Esophagus muscularis mucosa (tissue), 4 donors: ENCODE data around the gene HNRNPA2B1. TPM values are rescaled to one million over a fixed set of nuclear protein-coding genes. Genes with fewer than 3 reads are reported as not detected.

Experiments used
- DNase-seq: peaks from one replicate; pipeline ENCODE4 v3.0.0-alpha.2; 2017; ENCODE audit errors: extremely low spot score
- H3K27ac ChIP-seq, 4 donors: fragments of 200-600 bp; sonication (generic); replicated peaks in 1 of 4; 1 replicate in 3 of 4; 2 replicates in 1 of 4; pipeline ENCODE4 v1.5.1; 2016 to 2019; ENCODE audit warnings: mild to moderate bottlenecking in 1 of 4
- H3K27me3 ChIP-seq, 4 donors: fragments of 200-600 bp; sonication (generic); one replicate each; pipeline versions ENCODE4 v1.5.1 to v1.6.0; 2016 to 2019
- H3K36me3 ChIP-seq, 4 donors: fragments of 200-600 bp; sonication (generic); one replicate each; pipeline ENCODE4 v1.5.1; 2016 to 2019
- H3K4me1 ChIP-seq, 4 donors: fragments of 200-600 bp; sonication (generic); one replicate each; pipeline ENCODE4 v1.5.1; 2016 to 2019
- H3K4me3 ChIP-seq, 4 donors: fragments of 200-600 bp; sonication (generic); 1 replicate in 2 of 4; 2 replicates in 2 of 4; pipeline ENCODE4 v1.5.1; 2016 to 2019; ENCODE audit warnings: mild to moderate bottlenecking in 4 of 4, moderate library complexity in 1 of 4
- H3K9me3 ChIP-seq, 4 donors: fragments of 200-600 bp; sonication (generic); 1 replicate in 3 of 4; 2 replicates in 1 of 4; pipeline ENCODE4 v1.5.1; 2016 to 2019
- EP300 ChIP-seq: sonication (generic); formaldehyde crosslinking; IDR thresholded peaks from one replicate; pipeline ENCODE4 v1.6.1; 2017; ENCODE audit warnings: antibody characterized with exemption
- POLR2A ChIP-seq: fragments of 450-650 bp; IDR thresholded peaks from one replicate; pipeline ENCODE4 v1.6.1; 2017; ENCODE audit warnings: antibody characterized with exemption, moderate library complexity, mild to moderate bottlenecking, low read depth
- POLR2AphosphoS5 ChIP-seq, 2 donors: sonication (generic); formaldehyde crosslinking; IDR thresholded peaks; one replicate each; pipeline ENCODE4 v1.6.1; 2017; ENCODE audit warnings: antibody characterized with exemption in 2 of 2
- WGBS: methylation state at CpG from one replicate; pipeline ENCODE4 v1.1.5; 2018; 5-methylcytosine and 5-hydroxymethylcytosine counted together
- intact Hi-C: fragments of 100-400 bp; cut with DNase I; formaldehyde crosslinking; loops from one replicate; pipeline ENCODE4 v1.15.1; 2023
- total RNA-seq, 4 donors: library from RNA; depleted of rRNA; stranded (reverse); fragments of >200 nt; gene quantifications; one replicate each; pipeline versions ENCODE4 v1.1.0 to v1.2.1, GENCODE V29; 2016
- TF ChIP-seq, protein P1 (sequence below), 3 experiments: fragments of 200-600 bp in 2 of 3; fragments of 450-650 bp in 1 of 3; sonication (generic) in 2 of 3; IDR thresholded peaks; one replicate each; pipeline ENCODE4 v1.5.1; 2017 to 2019; ENCODE audit warnings: antibody characterized with exemption in 3 of 3, mild to moderate bottlenecking in 2 of 3, moderate library complexity in 1 of 3

HNRNPA2B1 gene
- total RNA-seq, 4 donors from 2014 or later = 158 to 220 (median 202) TPM

DNA sequence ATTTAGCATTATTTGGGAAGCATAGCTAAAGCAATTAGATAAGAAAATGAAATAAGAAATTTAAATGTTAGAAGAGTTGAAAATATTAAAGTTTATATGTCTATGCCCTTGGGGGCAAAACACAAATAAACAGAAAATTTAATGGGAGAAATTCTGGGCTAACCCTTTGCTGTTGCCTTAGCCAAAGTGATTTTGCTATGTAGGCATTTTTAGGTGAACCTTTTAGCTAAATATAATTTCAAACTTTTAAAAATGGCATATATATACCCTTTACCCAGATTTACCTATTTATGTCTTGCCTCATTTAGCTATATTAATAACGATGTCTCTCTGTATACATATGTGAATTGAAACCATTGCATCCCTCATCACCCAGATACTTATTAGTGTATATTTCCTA is 28.5 kb downstream of the HNRNPA2B1 start:
- peaks cover 0 to 34% (median 6%) of the 10 kb centered on the region in 4 donors for H3K36me3 ChIP-seq
- no peak overlapping the region for H3K4me3 ChIP-seq
- intact Hi-C loops = no loop called here
- no peaks in the 10 kb centered on the region for H3K9me3 ChIP-seq
- WGBS = 100% methylated on average over 1 of the region's 1 CpG
- H3K27me3 ChIP-seq = no peaks in the 10 kb centered on the region
- no peak for DNase-seq
- TF ChIP-seq POLR2A = no peak
- no peak for TF ChIP-seq POLR2AphosphoS5 (IDR thresholded peaks at IDR 0.05)
- TF ChIP-seq, protein P1, sequence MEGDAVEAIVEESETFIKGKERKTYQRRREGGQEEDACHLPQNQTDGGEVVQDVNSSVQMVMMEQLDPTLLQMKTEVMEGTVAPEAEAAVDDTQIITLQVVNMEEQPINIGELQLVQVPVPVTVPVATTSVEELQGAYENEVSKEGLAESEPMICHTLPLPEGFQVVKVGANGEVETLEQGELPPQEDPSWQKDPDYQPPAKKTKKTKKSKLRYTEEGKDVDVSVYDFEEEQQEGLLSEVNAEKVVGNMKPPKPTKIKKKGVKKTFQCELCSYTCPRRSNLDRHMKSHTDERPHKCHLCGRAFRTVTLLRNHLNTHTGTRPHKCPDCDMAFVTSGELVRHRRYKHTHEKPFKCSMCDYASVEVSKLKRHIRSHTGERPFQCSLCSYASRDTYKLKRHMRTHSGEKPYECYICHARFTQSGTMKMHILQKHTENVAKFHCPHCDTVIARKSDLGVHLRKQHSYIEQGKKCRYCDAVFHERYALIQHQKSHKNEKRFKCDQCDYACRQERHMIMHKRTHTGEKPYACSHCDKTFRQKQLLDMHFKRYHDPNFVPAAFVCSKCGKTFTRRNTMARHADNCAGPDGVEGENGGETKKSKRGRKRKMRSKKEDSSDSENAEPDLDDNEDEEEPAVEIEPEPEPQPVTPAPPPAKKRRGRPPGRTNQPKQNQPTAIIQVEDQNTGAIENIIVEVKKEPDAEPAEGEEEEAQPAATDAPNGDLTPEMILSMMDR (IDR thresholded peaks at IDR 0.05) = no peak
- no peak for TF ChIP-seq EP300
- H3K4me1 ChIP-seq = no peaks in the 10 kb centered on the region
- no peak overlapping the region for H3K27ac ChIP-seq

DNA sequence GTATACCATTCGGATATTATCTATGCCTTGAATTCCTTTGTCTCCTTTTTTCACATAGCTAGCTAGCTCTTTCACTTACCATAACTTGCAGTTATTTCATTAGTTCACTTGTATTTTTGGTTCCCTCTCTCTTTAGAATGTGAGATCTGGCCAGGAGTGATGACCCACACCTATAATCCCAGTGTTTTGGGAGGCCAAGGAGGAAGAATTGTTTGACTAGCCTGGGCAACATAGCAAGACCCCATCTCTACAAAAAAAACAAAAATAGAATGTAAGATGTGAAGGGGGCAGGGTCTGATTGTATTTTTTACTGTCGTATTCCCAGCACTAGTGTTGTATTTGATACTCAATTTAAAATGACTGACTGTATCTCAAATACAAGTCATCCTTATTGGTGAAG is 28.9 kb downstream of the HNRNPA2B1 start:
- Histone ChIP-seq H3K36me3 (peaks cover 0 to 34% (median 6%) of the 10 kb centered on the region in 4 donors), H3K27ac (no peak overlapping the region), H3K4me1 (no peaks in the 10 kb centered on the region), H3K27me3 (no peaks in the 10 kb centered on the region), H3K4me3 (no peak overlapping the region), H3K9me3 (no peaks in the 10 kb centered on the region)
- WGBS = 97% methylated on average over 2 of the region's 2 CpGs
- TF ChIP-seq POLR2AphosphoS5 (IDR thresholded peaks at IDR 0.05) (no peak), POLR2A (no peak), EP300 (no peak)
- TF ChIP-seq, protein P1 (IDR thresholded peaks at IDR 0.05) = no peak
- intact Hi-C loops = no loop called here
- no peak for DNase-seq

DNA sequence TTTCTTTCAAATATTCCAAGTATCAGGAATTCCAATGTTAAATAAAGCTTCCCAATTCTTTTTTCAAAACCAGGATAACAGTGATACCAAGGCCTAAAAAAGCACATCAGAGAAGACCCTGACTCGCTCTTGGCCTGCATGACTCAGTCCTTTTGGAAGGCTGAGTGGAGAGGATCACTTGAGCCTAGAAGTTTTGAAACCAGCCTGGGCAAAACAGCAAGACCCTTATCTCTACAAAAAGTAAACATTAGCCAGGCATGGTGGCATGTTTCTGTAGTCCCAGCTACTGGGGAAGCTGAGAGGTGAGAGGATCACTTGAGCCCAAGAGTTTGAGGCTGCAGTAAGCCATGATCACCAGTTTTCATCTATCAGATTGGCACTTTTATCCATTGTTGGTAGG is 29.9 kb downstream of the HNRNPA2B1 start:
- TF ChIP-seq POLR2A = no peak
- TF ChIP-seq, protein P1 (IDR thresholded peaks at IDR 0.05) = no peak
- WGBS = 100% methylated on average over 1 of the region's 1 CpG

DNA sequence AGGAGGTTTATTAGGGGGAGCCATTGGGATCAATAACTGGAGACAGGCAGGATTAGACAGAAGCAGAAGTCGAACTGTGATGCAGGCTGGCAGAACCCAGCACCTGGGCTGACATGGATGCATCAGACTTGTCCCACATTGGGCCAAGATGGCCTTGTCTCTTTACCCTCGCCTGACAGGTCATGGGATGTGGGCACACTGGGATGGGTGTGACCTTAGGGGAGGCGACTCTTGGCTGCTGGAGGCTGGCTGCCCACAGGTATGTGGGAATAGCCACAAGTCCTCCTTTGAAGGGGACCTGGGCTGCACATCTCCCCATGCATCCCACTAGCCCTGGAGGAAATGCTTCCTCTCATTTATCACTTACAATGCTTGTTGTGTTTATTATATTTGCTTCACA is 31.3 kb downstream of the HNRNPA2B1 start:
- no peak for DNase-seq
- Histone ChIP-seq H3K36me3 (peaks cover 0 to 32% (median 6%) of the 10 kb centered on the region in 4 donors), H3K4me1 (no peaks in the 10 kb centered on the region), H3K4me3 (no peak overlapping the region), H3K27me3 (no peaks in the 10 kb centered on the region), H3K9me3 (no peaks in the 10 kb centered on the region), H3K27ac (no peak overlapping the region)
- 70% methylated on average over 3 of the region's 3 CpGs for WGBS
- TF ChIP-seq EP300 = no peak
- TF ChIP-seq, protein P1 (IDR thresholded peaks at IDR 0.05) = no peak
- no peak for TF ChIP-seq POLR2A
- no peak for TF ChIP-seq POLR2AphosphoS5 (IDR thresholded peaks at IDR 0.05)
- intact Hi-C loops = no loop called here

More for the DNA sequence above, 29.9 kb downstream of the HNRNPA2B1 start:
- Histone ChIP-seq H3K9me3 (no peaks in the 10 kb centered on the region), H3K4me3 (no peak overlapping the region), H3K27ac (no peak overlapping the region), H3K36me3 (peaks cover 0 to 34% (median 6%) of the 10 kb centered on the region in 4 donors), H3K4me1 (no peaks in the 10 kb centered on the region), H3K27me3 (no peaks in the 10 kb centered on the region)
- no peak for DNase-seq
- intact Hi-C loops = no loop called here

DNA sequence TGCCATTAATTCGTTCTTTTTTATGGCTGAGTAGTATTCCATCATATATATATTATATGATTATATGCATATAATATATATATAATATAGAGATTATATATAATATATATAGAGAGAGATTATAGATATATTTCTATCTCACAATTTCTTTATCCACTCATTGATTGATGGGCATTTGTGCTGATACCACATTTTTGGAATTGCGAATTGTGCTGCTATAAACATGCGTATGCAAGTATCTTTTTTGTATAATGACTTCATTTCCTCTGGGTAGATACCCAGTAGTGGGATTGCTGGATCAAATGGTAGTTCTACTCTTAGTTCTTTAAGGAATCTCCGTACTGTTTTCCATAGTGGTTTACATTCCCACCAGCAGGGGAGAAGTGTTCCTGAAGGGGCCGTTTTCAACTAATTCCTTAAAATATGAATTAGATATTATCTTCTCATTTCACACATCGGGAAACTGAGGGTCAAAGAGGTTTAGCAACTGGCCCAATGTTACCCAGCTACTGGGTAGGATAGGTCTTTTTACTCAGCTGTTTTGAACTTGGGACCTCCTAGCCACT is 32.0 kb downstream of the HNRNPA2B1 start:
- 79% methylated on average over 6 of the region's 6 CpGs for WGBS
- Histone ChIP-seq H3K4me1 (no peaks in the 10 kb centered on the region), H3K27me3 (no peaks in the 10 kb centered on the region), H3K4me3 (no peak overlapping the region), H3K9me3 (no peaks in the 10 kb centered on the region), H3K36me3 (peaks cover 0 to 29% (median 6%) of the 10 kb centered on the region in 4 donors), H3K27ac (no peak overlapping the region)
- intact Hi-C loops = no loop called here
- TF ChIP-seq POLR2AphosphoS5 (IDR thresholded peaks at IDR 0.05) (no peak), POLR2A (no peak), EP300 (no peak)
- TF ChIP-seq, protein P1 (IDR thresholded peaks at IDR 0.05) = no peak
- DNase-seq = no peak
